ENCODE results near the gene PICK1. TPM values are rescaled to one million over a fixed set of nuclear protein-coding genes. Genes with fewer than 3 reads are reported as not detected.

Gene PICK1
- total RNA-seq, 1 donor from 2014 or later: 55.5 TPM

DNA sequence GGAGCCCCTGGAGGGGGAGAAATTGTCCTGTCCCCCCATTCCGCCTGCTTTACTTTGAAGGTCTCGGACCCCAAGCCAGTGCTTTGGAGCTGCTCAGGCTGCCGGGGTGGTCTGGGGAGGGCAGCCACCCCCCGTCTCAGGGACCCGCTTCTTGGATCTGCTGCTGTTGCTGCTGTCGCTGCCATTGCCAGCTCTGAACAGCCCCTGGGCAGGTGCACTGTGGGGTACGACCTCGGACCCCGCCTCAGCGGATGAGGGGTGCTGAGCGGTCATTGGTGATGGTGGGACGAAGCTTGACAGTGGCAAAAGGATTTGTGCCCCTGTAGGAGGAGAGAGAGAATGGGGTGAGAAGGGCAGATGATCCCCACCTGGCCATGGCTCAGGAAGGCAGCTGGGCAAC, 27.9 kb downstream of the PICK1 start:
- no peak overlapping the region for H3K4me3 ChIP-seq (ENCODE audit: low read depth, low read length)
- DNase-seq (ENCODE audit: low read depth): no peak
- TF ChIP-seq, protein P1, sequence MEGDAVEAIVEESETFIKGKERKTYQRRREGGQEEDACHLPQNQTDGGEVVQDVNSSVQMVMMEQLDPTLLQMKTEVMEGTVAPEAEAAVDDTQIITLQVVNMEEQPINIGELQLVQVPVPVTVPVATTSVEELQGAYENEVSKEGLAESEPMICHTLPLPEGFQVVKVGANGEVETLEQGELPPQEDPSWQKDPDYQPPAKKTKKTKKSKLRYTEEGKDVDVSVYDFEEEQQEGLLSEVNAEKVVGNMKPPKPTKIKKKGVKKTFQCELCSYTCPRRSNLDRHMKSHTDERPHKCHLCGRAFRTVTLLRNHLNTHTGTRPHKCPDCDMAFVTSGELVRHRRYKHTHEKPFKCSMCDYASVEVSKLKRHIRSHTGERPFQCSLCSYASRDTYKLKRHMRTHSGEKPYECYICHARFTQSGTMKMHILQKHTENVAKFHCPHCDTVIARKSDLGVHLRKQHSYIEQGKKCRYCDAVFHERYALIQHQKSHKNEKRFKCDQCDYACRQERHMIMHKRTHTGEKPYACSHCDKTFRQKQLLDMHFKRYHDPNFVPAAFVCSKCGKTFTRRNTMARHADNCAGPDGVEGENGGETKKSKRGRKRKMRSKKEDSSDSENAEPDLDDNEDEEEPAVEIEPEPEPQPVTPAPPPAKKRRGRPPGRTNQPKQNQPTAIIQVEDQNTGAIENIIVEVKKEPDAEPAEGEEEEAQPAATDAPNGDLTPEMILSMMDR (conservative IDR thresholded peaks at IDR 0.05; ENCODE audit: low read depth, low read length): no peak

DNA sequence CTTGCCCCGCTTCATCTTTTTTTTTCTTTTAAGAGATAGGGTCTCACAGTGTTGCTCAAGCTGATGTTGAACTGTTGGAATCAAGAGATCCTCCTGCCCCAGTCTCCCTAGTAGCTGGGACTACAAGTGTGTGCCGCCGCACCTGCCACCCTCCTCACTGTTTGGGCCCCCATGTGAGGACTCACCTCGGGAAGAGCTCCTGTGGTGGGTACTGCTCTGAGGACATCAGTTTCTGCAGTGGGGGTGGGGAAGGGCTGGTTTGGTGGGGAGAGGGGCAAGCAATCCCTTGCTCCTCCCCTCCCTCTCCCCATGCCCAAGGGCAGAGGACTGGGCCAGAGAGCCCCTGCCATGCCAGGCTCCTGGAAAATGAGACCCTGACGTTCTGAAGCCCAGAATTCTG, 28.3 kb downstream of the PICK1 start:
- no peak for DNase-seq (ENCODE audit: low read depth)
- TF ChIP-seq, protein P1 (conservative IDR thresholded peaks at IDR 0.05; ENCODE audit: low read depth, low read length): no peak
- H3K4me3 ChIP-seq (ENCODE audit: low read depth, low read length): no peak overlapping the region

DNA sequence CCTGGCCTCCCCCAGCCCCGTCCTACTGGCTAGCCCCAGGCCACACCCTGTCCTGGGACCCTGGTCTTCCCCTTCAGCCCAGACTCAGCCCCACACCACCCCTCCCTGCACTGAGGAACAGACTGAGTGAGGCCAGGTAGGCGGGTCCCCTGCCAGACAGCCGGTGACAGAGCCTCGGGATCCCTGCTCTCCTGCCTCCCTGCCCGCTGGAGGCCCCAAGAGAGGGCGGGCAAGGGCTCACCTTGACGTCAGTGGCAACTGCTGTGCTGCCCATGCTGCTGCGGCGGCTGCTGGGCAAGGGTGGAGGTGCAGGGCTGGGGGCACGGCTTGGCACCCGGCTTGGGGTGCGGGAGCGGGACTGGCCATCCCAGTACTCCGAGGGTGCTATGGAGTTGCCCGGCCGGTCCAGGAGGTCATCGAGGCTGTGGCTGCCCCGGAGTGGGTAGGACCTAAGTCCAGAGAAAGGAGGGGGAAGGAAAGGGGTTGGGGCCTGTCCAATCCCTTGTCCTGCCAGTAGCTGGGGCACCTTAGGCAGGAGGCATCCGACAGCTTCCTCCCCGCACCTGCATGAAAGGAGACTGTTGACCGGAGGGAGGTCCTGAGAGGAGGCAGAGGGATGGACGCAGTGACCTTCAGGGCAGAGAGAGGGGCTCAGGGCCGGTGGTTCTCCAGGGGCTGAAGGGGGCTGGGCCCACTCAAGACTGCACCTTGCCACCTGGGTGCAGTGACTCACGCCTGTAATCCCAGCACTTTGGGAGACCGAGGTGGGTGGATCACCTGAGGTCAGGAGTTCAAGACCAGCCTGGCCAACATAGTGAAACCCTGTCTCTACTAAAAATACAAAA, 29.0 kb downstream of the PICK1 start:
- TF ChIP-seq, protein P1 (conservative IDR thresholded peaks at IDR 0.05; ENCODE audit: low read depth, low read length): no peak
- no peak for DNase-seq (ENCODE audit: low read depth)

DNA sequence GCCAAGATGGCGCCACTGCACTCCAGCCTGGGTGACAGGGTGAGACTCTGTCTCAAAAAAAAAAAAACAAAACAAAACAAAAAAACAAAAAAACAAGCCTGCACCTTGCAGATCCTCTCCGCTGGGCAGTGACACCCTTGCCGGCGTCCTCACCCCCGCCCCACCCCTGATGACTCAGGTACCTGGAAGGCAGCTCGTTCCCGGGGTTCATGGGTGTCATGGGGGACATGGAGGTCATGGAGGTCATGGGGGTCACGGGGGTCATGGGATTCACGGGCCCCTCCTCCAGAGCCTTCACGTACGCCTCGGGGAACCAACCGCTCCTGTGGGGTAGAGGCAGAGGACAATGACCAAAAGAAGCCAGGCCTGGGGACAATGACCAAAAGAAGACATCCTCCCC, 29.7 kb downstream of the PICK1 start:
- TF ChIP-seq, protein P1 (conservative IDR thresholded peaks at IDR 0.05; ENCODE audit: low read depth, low read length): no peak
- H3K4me3 ChIP-seq (ENCODE audit: low read depth, low read length): no peak overlapping the region
- no peak for DNase-seq (ENCODE audit: low read depth)

More for the DNA sequence above, 29.0 kb downstream of the PICK1 start:
- H3K4me3 ChIP-seq (ENCODE audit: low read depth, low read length): no peak overlapping the region

DNA sequence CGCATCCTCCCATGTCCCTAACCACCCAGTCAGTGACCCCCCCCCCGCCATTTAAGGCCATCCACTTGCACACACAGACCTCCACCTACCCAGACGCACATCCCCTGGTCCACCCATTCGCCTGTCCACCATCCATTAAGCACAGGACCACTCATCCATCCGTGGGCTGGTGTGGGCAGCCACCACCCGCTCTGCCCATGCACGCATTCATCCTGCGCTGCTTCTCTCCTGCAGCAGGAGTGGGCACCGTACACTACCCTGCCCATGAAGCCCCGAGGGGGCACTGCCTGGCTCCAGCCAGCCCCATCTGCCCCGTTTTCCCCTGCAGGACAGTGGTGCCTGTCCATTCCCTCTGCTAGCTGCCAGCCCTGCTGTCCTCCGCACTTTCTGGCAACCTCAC, 30.7 kb downstream of the PICK1 start:
- DNase-seq (ENCODE audit: low read depth): no peak
- TF ChIP-seq, protein P1 (conservative IDR thresholded peaks at IDR 0.05; ENCODE audit: low read depth, low read length): no peak
- no peak overlapping the region for H3K4me3 ChIP-seq (ENCODE audit: low read depth, low read length)

DNA sequence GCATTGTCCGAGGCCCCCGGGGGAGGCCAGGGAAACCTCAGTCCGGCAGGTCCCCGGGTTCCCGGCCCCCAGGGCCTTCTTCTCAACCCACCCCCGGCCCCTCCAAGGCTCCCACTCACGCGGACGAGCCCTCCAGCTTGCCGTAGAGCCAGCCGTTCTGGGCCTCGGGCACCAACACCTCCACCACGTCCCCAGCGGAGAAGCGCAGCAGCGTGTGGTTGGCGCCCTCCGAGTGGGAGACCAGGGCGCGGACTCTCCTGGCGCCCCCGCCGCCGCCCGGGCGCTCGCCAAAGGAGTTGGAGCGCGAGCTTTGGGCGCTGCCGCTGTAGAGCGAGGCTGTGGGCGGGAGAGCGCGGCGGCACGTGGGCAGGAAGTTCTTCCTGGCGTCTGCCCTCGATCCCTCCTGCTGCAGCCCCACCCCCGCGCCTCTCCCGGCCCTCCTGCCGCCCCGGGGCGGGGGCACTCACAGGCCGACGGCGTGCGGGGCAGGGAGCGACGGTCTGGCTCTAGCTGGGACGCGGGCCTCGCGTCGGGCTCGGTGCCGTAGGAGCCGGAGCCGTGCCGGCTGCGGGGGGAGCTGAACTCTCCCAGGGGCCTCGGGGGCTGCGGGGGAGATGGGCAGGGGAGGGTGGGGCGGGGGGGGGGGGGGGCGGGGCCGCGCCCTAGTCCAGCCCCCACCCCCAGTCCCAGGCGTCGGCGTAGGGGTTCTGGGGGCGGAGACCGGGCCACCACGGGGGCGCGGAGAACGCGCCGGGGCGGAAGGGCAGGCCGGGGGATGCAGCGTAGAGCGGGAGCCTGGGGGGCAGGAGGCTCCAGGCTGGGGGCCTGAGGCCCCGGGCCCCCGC, 31.6 kb downstream of the PICK1 start:
- H3K4me3 ChIP-seq (ENCODE audit: low read depth, low read length): no peak overlapping the region
- TF ChIP-seq, protein P1 (conservative IDR thresholded peaks at IDR 0.05; ENCODE audit: low read depth, low read length): no peak
- DNase-seq (ENCODE audit: low read depth): no peak

All from epithelial cell of proximal tubule (primary cell).